Gastroesophageal sphincter (tissue), 3 donors: ENCODE data around the gene CYB561.

Experiments used
- EP300 ChIP-seq: sonication (generic); formaldehyde crosslinking; IDR thresholded peaks from one replicate; pipeline ENCODE4 v1.6.1; 2017; ENCODE audit warnings: antibody characterized with exemption, mild to moderate bottlenecking
- POLR2A ChIP-seq, 2 donors: fragments of 450-650 bp; IDR thresholded peaks; one replicate each; pipeline ENCODE4 v1.6.1; 2017; ENCODE audit warnings: antibody characterized with exemption in 2 of 2, mild to moderate bottlenecking in 2 of 2, moderate library complexity in 1 of 2
- TF ChIP-seq, protein P1 (sequence below), 4 experiments: fragments of 200-600 bp in 2 of 4; fragments of 450-650 bp in 2 of 4; sonication (generic) in 1 of 4; IDR thresholded peaks; one replicate each; pipeline ENCODE4 v1.5.1; 2017 to 2019; ENCODE audit warnings: antibody characterized with exemption in 4 of 4, mild to moderate bottlenecking in 2 of 4, moderate library complexity in 2 of 4

DNA sequence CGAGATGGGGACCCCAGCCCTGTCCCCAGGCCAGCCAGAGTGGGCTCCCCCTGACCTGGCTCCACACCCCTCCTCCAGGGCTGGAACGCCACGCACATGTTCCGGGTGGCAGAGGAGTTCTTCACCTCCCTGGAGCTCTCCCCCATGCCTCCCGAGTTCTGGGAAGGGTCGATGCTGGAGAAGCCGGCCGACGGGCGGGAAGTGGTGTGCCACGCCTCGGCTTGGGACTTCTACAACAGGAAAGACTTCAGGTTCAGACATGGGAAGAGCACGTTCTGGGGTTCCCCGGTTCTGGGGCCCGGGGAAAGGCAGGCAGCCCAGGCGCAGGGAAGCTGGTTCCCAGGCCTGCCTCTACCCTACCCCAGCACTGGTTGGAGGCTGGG, 35.4 kb upstream of the CYB561 start:
- TF ChIP-seq, protein P1, sequence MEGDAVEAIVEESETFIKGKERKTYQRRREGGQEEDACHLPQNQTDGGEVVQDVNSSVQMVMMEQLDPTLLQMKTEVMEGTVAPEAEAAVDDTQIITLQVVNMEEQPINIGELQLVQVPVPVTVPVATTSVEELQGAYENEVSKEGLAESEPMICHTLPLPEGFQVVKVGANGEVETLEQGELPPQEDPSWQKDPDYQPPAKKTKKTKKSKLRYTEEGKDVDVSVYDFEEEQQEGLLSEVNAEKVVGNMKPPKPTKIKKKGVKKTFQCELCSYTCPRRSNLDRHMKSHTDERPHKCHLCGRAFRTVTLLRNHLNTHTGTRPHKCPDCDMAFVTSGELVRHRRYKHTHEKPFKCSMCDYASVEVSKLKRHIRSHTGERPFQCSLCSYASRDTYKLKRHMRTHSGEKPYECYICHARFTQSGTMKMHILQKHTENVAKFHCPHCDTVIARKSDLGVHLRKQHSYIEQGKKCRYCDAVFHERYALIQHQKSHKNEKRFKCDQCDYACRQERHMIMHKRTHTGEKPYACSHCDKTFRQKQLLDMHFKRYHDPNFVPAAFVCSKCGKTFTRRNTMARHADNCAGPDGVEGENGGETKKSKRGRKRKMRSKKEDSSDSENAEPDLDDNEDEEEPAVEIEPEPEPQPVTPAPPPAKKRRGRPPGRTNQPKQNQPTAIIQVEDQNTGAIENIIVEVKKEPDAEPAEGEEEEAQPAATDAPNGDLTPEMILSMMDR (IDR thresholded peaks at IDR 0.05) = no peak
- TF ChIP-seq POLR2A (IDR thresholded peaks at IDR 0.05) = no peak
- no peak for TF ChIP-seq EP300
